SIG-M5 treated with dmso at 0.1 percent for 504 hours (cell line): ENCODE data around the gene CCND2.
"Not testable (repeated sequence)": the region's sequence is repeated elsewhere in the genome, so short reads cannot be mapped to it uniquely, and the experiment has no call there.

ENCODE experiments used
- DNase-seq: peaks from one replicate; lab custom pipeline; 2025; ENCODE audit not compliant: unreplicated experiment; lab: John Stamatoyannopoulos, UW

Gene CCND2

GRCh38 chr12:4273652-4274395 is at the start of gene CCND2:
CCND2 (plus strand) TSS chr12:4273762; CDS start chr12:4274041, 279 bp downstream.
- peak; percentile 92 for DNase-seq

GRCh38 chr12:4224206-4224889 is 49.2 kb upstream of the CCND2 start:
- DNase-seq, result no peak

GRCh38 chr12:4225571-4225970 is 48.0 kb upstream of the CCND2 start:
- no peak for DNase-seq

- DNase-seq, result no peak
These were observed 46.5 kb upstream of the CCND2 start for GRCh38 chr12:4227046-4227445.

- DNase-seq, result no peak
These were observed 45.4 kb upstream of the CCND2 start for GRCh38 chr12:4228122-4228580.

- no peak for DNase-seq
These were observed 43.0 kb upstream of the CCND2 start for GRCh38 chr12:4230526-4230925.

- no peak for DNase-seq
These were observed 35.0 kb upstream of the CCND2 start for GRCh38 chr12:4238577-4238976.

GRCh38 chr12:4239746-4240145 is 33.8 kb upstream of the CCND2 start:
- no peak for DNase-seq

- DNase-seq, result no peak
These were observed 33.3 kb upstream of the CCND2 start for GRCh38 chr12:4240161-4240783.

- DNase-seq, result no peak
These were observed 32.6 kb upstream of the CCND2 start for GRCh38 chr12:4240981-4241380.

- DNase-seq, result no peak
These were observed 32.0 kb upstream of the CCND2 start for GRCh38 chr12:4241592-4241991.

- DNase-seq, result no peak
These were observed 31.0 kb upstream of the CCND2 start for GRCh38 chr12:4242595-4242994.

GRCh38 chr12:4243091-4243490 is 30.5 kb upstream of the CCND2 start:
- no peak for DNase-seq

GRCh38 chr12:4243491-4244100 is 30.0 kb upstream of the CCND2 start:
- not testable (repeated sequence) for DNase-seq

GRCh38 chr12:4244868-4245267 is 28.7 kb upstream of the CCND2 start:
- no peak for DNase-seq

GRCh38 chr12:4245446-4245845 is 28.1 kb upstream of the CCND2 start:
- DNase-seq, result no peak

GRCh38 chr12:4246116-4246515 is 27.4 kb upstream of the CCND2 start:
- peak; percentile 64 for DNase-seq

- DNase-seq, result no peak
These were observed 22.9 kb upstream of the CCND2 start for GRCh38 chr12:4250691-4251090.

- no peak for DNase-seq
These were observed 22.2 kb upstream of the CCND2 start for GRCh38 chr12:4251216-4251891.

GRCh38 chr12:4251967-4252366 is 21.6 kb upstream of the CCND2 start:
- no peak for DNase-seq

- DNase-seq, result no peak
These were observed 21.0 kb upstream of the CCND2 start for GRCh38 chr12:4252601-4253000.
